ENCODE measurements around the gene NRIP1.

DNA sequence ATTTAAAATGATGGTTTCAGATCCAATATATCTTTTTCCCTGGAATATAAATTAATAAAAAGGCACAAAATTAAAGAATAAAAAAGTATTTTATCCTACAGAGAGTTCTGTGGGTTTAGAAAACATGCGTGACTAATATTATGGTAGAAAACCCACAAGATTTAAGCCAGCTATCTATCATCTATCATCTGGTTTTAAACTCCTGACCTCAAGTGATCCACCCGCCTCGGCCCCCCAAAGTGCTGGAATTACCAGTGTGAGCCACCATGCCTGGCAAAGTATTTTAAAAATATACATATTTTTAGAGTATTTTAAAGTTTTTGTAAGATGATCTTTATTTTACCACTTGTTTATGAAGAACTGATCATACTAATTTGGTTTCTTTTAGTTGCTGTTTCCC is 79.5 kb downstream of the NRIP1 start:
- no peak for TF ChIP-seq YY1 (IDR thresholded peaks at IDR 0.05; ENCODE audit: low read depth)
- TF ChIP-seq, protein P1, sequence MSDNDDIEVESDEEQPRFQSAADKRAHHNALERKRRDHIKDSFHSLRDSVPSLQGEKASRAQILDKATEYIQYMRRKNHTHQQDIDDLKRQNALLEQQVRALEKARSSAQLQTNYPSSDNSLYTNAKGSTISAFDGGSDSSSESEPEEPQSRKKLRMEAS (IDR thresholded peaks at IDR 0.05): no peak
- TF ChIP-seq EP300 (IDR thresholded peaks at IDR 0.05; ENCODE audit: borderline replicate concordance): no peak
